RWPE2 (cell line): ENCODE measurements around the gene RFTN2.
"Not testable (repeated sequence)": the region's sequence is repeated elsewhere in the genome, so short reads cannot be mapped to it uniquely, and the experiment has no call there.

ENCODE experiments used
- ATAC-seq: fragments of 200-7000 bp; cut with Tn5 transposase; 3 replicates; pipeline ENCODE4 v1.9.1; 2021; ENCODE audit warnings: low read depth
- DNase-seq: peaks from one replicate; pipeline ENCODE4 v3.0.0-alpha.2; 2020; ENCODE audit warnings: low spot score
- H3K27ac ChIP-seq: fragments of 450-650 bp; 2 replicates; pipeline ENCODE4 v1.5.1; 2017; ENCODE audit warnings: mild to moderate bottlenecking; ENCODE audit not compliant: poor library complexity, severe bottlenecking
- H3K27me3 ChIP-seq: fragments of 250-450 bp; sonication (Bioruptor Pico); 2 replicates; pipeline ENCODE4 v1.5.1; 2021; ENCODE audit warnings: mild to moderate bottlenecking, moderate library complexity; ENCODE audit not compliant: insufficient read depth, poor library complexity, severe bottlenecking
- H3K36me3 ChIP-seq: fragments of 250-450 bp; sonication (Bioruptor Pico); 2 replicates; pipeline ENCODE4 v1.5.1; 2020; ENCODE audit warnings: low read depth, mild to moderate bottlenecking, moderate library complexity
- H3K4me1 ChIP-seq: fragments of 250-450 bp; sonication (Bioruptor Pico); 2 replicates; pipeline ENCODE4 v1.5.1; 2021; ENCODE audit warnings: mild to moderate bottlenecking, moderate library complexity; ENCODE audit not compliant: insufficient read depth, poor library complexity, severe bottlenecking
- H3K4me3 ChIP-seq: fragments of 250-450 bp; sonication (Bioruptor Pico); 2 replicates; pipeline ENCODE4 v1.5.1; 2021; ENCODE audit warnings: mild to moderate bottlenecking, moderate library complexity; ENCODE audit not compliant: severe bottlenecking
- H3K9me3 ChIP-seq: fragments of 250-450 bp; sonication (Bioruptor Pico); 2 replicates; pipeline ENCODE4 v1.5.1; 2021; ENCODE audit warnings: mild to moderate bottlenecking, moderate library complexity; ENCODE audit not compliant: severe bottlenecking
- TF ChIP-seq, protein P1 (sequence below): fragments of 450-650 bp; IDR thresholded peaks from one replicate; pipeline ENCODE4 v1.5.1; 2017; ENCODE audit warnings: mild to moderate bottlenecking, moderate library complexity; ENCODE audit not compliant: poor library complexity, severe bottlenecking

RFTN2 gene

DNA sequence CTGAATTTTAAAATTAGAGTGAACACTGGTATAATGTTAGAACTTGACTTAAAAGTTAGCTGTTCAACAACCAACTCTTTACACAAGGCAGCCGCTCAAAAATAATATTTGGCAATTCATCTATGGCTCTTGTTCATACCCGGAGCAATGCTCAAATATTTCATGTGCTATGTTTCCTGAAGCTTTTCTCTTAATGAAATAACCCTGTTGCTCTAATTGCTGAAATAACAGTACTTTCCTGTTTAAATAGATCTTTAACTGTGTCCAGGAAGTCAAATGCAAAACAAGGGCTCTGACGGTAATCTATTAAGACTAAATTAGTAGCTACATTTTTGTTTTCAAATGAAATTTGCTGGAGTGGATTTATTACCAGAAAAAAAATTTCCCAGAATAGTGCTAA, 33.7 kb downstream of the RFTN2 start:
- no peaks in the 10 kb centered on the region for H3K27me3 ChIP-seq
- H3K4me1 ChIP-seq = no peaks in the 10 kb centered on the region
- TF ChIP-seq, protein P1, sequence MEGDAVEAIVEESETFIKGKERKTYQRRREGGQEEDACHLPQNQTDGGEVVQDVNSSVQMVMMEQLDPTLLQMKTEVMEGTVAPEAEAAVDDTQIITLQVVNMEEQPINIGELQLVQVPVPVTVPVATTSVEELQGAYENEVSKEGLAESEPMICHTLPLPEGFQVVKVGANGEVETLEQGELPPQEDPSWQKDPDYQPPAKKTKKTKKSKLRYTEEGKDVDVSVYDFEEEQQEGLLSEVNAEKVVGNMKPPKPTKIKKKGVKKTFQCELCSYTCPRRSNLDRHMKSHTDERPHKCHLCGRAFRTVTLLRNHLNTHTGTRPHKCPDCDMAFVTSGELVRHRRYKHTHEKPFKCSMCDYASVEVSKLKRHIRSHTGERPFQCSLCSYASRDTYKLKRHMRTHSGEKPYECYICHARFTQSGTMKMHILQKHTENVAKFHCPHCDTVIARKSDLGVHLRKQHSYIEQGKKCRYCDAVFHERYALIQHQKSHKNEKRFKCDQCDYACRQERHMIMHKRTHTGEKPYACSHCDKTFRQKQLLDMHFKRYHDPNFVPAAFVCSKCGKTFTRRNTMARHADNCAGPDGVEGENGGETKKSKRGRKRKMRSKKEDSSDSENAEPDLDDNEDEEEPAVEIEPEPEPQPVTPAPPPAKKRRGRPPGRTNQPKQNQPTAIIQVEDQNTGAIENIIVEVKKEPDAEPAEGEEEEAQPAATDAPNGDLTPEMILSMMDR = no peak
- H3K9me3 ChIP-seq = no peaks in the 10 kb centered on the region
- DNase-seq (no peak), ATAC-seq (no peak)
- H3K4me3 ChIP-seq = no peak overlapping the region
- no peaks in the 10 kb centered on the region for H3K36me3 ChIP-seq
- H3K27ac ChIP-seq = no peak overlapping the region

DNA sequence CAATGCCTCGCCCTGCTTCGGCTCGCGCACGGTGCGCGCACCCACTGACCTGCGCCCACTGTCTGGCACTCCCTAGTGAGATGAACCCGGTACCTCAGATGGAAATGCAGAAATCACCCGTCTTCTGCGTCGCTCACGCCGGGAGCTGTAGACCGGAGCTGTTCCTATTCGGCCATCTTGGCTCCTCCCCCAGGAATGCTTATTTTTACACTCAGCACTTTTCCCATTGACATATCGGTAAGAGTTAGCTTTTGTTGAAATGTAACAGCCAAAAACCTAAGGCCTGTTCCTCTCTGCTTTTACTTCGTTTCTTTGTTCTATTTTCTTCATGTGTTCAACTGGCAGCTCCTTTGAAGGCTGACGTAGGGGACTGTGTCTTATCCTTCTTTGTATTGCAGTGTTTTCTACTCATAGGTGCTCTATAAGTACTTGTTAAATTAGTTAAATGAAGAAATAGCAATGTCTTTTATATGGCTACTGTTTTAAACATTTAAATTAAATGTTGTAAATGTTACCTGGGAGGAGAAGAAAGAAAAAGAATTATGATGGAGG, 34.7 kb downstream of the RFTN2 start:
- not testable (repeated sequence) for H3K4me3 ChIP-seq, H3K27me3 ChIP-seq, ATAC-seq, DNase-seq, H3K36me3 ChIP-seq, H3K9me3 ChIP-seq, H3K4me1 ChIP-seq, H3K27ac ChIP-seq

DNA sequence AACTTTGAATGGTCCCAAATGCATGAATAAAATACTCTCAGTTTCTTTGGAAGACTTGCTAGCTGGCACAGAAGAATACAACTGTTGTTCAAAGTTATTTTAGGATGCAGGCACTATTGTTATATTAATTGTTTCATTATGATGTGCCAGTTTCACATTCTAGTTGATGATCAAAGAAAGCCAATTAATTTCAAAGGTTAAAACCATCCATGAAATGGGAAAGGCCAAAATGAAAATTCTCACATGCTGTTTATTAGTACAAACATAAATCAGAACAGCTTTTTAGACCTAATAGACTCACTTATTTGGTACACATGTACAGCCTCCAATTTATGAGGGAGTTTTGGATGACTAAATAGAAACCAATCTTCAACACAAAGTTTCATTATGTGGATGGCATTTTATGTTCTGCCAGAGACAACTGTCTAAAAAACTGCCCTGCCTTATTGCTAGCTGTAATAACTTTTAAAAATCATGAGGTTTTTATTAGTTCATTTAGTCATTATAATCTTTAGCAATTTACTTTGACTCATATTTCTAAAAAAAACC, 42.2 kb downstream of the RFTN2 start:
- H3K9me3 ChIP-seq = no peaks in the 10 kb centered on the region
- ATAC-seq (no peak), DNase-seq (no peak)
- H3K36me3 ChIP-seq = no peaks in the 10 kb centered on the region
- H3K4me1 ChIP-seq = no peaks in the 10 kb centered on the region
- no peak overlapping the region for H3K4me3 ChIP-seq
- TF ChIP-seq, protein P1 = no peak
- no peak overlapping the region for H3K27ac ChIP-seq
- no peaks in the 10 kb centered on the region for H3K27me3 ChIP-seq

GRCh38 chr2:197628043-197628500, 47.3 kb downstream of the RFTN2 start:
- Histone ChIP-seq H3K4me1 (no peaks in the 10 kb centered on the region), H3K36me3 (no peaks in the 10 kb centered on the region), H3K27me3 (no peaks in the 10 kb centered on the region), H3K9me3 (no peaks in the 10 kb centered on the region), H3K27ac (no peak overlapping the region), H3K4me3 (no peak overlapping the region)
- TF ChIP-seq, protein P1 = no peak
- DNase-seq (no peak), ATAC-seq (no peak)

DNA sequence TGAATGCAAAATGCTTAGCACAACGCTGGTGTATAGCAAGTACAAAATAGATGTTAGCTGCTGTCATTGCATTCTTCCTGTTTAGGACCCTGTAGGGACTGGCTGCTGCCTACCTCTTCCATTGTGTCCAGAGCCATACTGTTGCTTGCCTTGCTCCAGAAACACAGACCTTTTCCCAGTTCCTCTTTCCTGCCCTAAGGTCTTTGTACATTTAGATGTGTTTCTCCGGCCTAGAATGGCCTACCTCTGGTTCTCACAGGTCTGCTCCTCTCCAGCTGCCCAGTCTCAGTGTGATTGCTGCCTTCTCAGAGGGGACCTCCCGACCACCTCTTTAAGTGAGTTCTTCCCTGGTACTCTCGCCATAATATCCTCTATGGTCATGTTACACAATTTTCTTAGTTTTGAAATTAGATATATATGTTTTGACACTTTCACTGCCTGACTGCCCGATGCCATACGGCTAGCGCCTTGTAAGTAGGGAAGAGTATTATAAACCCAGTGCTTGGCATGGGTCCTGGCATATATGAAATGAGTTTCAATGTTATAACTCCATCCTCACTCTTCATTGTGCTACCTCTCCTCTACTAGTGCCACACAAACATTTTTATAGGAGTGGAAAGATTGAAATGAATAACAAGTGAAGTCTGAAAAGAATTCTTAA, 48.3 kb downstream of the RFTN2 start:
- TF ChIP-seq, protein P1 = no peak
- ATAC-seq = no peak
- H3K27me3 ChIP-seq = no peaks in the 10 kb centered on the region
- DNase-seq = no peak
- no peak overlapping the region for H3K4me3 ChIP-seq
- H3K4me1 ChIP-seq = no peaks in the 10 kb centered on the region
- H3K36me3 ChIP-seq = no peaks in the 10 kb centered on the region
- no peaks in the 10 kb centered on the region for H3K9me3 ChIP-seq
- H3K27ac ChIP-seq = no peak overlapping the region
